Stimulated activated CD8-positive, alpha-beta memory T cell treated with anti-CD3 and anti-CD28 coated beads, Interleukin-15, amount 100 ng/mL, for 1 hour (primary cell): ENCODE results near the gene TARDBP.
"Not testable (repeated sequence)": the region's sequence is repeated elsewhere in the genome, so short reads cannot be mapped to it uniquely, and the experiment has no call there.

ENCODE experiments used
- DNase-seq: peaks from one replicate; pipeline ENCODE4 v3.0.0-alpha.2; 2020; ENCODE audit warnings: low read depth

The TARDBP gene

GRCh38 chr1:11059968-11060830 is 47.7 kb downstream of the TARDBP start, which contains the start of gene SRM:
TSS of gene SRM (minus strand) at chr1:11060018. CDS start at chr1:11059943, 75 bp downstream.
- peak; percentile 75 for DNase-seq

DNA sequence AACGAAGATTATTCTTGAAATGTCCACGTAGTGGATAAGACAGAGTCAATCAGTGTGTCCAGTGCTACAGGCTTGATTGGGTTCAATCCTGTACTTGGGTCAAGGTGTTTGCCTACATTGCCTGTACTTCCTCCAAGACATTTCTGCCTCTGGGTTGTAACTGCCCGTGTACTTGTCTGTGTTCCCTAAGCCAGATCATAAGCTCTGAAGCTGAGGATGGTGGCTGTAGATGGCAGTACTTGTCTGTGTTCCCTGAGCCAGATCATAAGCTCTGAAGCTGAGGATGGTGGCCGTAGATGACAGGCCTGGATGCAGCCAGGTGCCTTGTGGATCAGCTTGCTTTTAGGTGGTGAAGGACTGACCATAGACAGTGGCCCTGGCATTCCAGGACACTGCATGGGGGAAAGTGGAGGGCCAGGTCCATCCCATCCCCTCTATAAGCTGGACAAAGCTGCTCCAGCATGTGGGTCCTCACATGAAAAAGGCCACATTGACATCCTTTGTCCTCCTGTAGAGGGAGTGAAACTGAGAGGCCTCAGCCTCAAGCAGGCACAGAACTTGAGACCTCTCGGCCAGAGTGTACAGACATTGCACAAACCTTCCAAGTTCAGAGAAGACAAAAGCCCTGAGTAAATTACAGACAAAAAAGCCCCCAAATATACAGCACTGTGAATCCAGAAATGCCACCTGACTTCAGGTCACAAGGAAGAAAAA is 49.4 kb downstream of the TARDBP start:
- no peak for DNase-seq

- no peak for DNase-seq
These were observed 50.5 kb downstream of the TARDBP start for GRCh38 chr1:11062965-11063401.

- not testable (repeated sequence) for DNase-seq
These were observed 51.6 kb downstream of the TARDBP start for GRCh38 chr1:11063937-11064537.

GRCh38 chr1:11064942-11065341 is 52.5 kb downstream of the TARDBP start:
- no peak for DNase-seq

GRCh38 chr1:11065796-11066195 is 53.3 kb downstream of the TARDBP start:
- DNase-seq = no peak

DNA sequence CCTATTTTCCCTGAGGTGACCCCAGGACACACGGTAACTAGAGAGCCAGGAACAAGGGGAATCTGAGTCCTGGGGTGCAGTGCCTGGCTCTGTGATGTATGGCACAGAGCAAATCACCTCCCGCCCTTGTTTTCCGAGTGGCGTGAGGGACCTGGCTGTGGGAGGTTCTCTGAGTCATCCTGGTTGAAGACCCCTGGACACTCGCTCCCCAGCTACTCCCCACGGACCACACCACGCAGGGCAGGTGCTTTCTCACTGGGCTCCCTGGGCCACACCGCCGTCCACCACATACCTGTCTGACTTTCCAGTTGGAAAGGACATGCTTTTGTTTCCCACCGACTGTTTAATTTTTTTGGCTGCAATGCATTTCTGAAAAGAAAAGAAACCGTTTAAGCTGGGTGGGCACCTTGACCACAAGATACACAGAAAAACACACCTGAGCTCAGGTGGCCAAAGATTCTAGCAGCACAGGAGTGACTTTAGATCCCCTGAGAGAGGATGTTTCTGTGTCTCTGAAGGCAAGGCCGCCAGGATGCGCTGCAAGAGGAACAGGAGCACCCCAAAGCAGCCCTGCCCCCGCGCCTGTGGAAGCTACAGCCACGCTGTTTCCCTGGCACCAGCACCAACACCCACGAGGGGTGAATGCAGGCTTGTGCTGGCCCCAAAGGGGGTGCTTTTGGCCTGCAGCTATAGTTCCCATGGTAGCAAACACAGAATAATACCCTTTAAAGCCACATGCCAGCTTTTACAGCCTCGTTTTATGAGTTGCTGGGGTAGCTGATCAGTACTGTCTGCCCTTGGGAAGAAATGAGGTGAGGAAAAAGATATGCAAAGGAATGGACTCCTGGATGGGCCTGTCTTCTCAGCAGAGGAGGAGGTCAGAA is 55.5 kb downstream of the TARDBP start:
- no peak for DNase-seq

- DNase-seq = no peak
These were observed 56.4 kb downstream of the TARDBP start for GRCh38 chr1:11068600-11069473.

DNA sequence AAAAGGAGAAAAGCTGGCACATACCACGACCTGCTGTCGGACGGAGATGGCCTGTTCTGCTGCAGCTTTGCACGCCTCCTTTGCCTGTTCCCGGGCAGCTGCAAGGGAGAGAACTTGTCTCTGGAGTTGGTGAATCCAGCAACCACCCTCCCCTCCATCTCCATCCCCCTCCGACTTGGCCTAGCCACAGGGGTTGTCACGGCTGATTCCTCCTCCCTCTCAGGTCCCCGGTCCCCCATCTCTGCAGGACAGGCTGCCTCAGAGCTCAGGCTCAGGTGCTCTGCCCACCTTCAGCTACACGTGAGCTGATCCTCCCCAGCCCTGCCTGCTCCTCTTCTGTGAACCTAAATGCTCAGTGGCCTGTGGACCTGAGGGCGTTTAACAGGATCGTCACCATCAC is 58.4 kb downstream of the TARDBP start:
- DNase-seq = no peak

- no peak for DNase-seq
These were observed 59.2 kb downstream of the TARDBP start for GRCh38 chr1:11071463-11072215.

- no peak for DNase-seq
These were observed 59.9 kb downstream of the TARDBP start for GRCh38 chr1:11072216-11072917.

DNA sequence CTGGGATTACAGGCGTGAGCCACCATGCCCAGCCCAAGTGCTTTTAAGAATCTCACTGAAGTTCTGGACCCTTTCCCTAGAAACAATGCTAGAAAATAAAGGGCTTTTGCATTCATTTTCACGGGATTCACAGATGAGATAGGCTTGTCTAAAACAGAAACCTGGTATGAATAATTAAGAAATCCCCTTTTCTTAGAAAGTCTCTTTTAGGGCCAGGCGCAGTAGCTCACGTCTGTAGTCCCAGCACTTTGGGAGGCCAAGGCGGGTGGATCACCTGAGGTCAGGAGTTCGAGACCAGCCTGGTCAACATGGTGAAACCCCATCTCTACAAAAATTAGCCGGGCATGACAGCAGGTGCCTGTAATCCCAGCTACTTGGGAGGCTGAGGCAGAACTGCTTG is 60.9 kb downstream of the TARDBP start:
- not testable (repeated sequence) for DNase-seq
